K562 (cell line): ENCODE measurements around the gene ITGB5. TPM values are rescaled to one million over a fixed set of nuclear protein-coding genes. Genes with fewer than 3 reads are reported as not detected.

Experiments used
- ATAC-seq: fragments of 200-7000 bp; cut with Tn5 transposase; 3 replicates; pipeline ENCODE4 v1.9.1; 2020; ENCODE audit warnings: moderate library complexity
- BruUV-seq: library from RNA; stranded (reverse); fragments of 400-500 nt; replicated peaks from 2 replicates; lab custom pipeline; 2021; lab: Mats Ljungman, UMichigan
- CTCF ChIA-PET: fragments of 300-600 bp; formaldehyde crosslinking; extraction: SDS; loops from one replicate; lab custom pipeline; 2021; ENCODE audit warnings: low intra/inter-chr PET ratio; lab: Yijun Ruan, JAX
- POLR2A ChIA-PET: fragments of 300-600, 350-650 bp; sonication (Branson Sonifier 250); formaldehyde crosslinking; extraction: SDS; loops from one replicate; lab custom pipeline; 2021; ENCODE audit warnings: antibody characterized with exemption, inconsistent platforms; lab: Yijun Ruan, JAX
- DNase-seq, 4 experiments: peaks; one replicate each; pipeline versions ENCODE4 v3.0.0 to v3.0.0-alpha.2; 2011 to 2018; ENCODE audit warnings: low spot score in 3 of 4, mixed read lengths in 3 of 4; ENCODE audit errors: extremely low read depth in 1 of 4
- FAIRE-seq: peaks from 2 replicates; lab custom pipeline; 2011; peaks lifted over from hg19 to GRCh38; lab: Jason Lieb, UNC
- H2AFZ ChIP-seq: 2 replicates; pipeline ENCODE4 v1.6.0; 2011; ENCODE audit warnings: low read depth, low read length, control low read depth, inconsistent platforms
- H3K27ac ChIP-seq: fragments of 200-600 bp; 3 replicates; pipeline ENCODE4 v1.8.0; 2011; ENCODE audit warnings: low read depth, mild to moderate bottlenecking, control low read depth, inconsistent platforms, low read length, moderate library complexity, mixed read lengths; ENCODE audit errors: extremely low read depth
- H3K27me3 ChIP-seq, 2 experiments: fragments of 300-600 bp in 1 of 2; 2 replicates in 1 of 2; 3 replicates in 1 of 2; pipeline versions ENCODE4 v1.6.0 to v1.8.0; 2011; ENCODE audit warnings: inconsistent platforms in 2 of 2, low read length in 2 of 2, mild to moderate bottlenecking in 1 of 2, mixed read lengths in 1 of 2, moderate library complexity in 1 of 2; ENCODE audit not compliant: control insufficient read depth in 2 of 2, insufficient read depth in 2 of 2
- H3K36me3 ChIP-seq: fragments of 300-600 bp; 3 replicates; pipeline ENCODE4 v1.8.0; 2011; ENCODE audit warnings: mild to moderate bottlenecking, low read length, inconsistent platforms; ENCODE audit not compliant: control insufficient read depth, insufficient read depth
- H3K4me1 ChIP-seq, 2 experiments: fragments of 200-600 bp in 1 of 2; replicated peaks in 1 of 2; 2 replicates in 1 of 2; 3 replicates in 1 of 2; pipeline versions ENCODE4 v1.5.1 to v1.8.0; 2011; ENCODE audit warnings: inconsistent platforms in 2 of 2, low read length in 2 of 2, mild to moderate bottlenecking in 1 of 2, mixed read lengths in 1 of 2, moderate library complexity in 1 of 2; ENCODE audit not compliant: control insufficient read depth in 2 of 2, insufficient read depth in 2 of 2
- H3K4me2 ChIP-seq: 2 replicates; pipeline ENCODE4 v1.6.1; 2011; ENCODE audit warnings: low read length, control low read depth, inconsistent platforms, mixed read lengths; ENCODE audit not compliant: insufficient read depth
- H3K4me3 ChIP-seq: fragments of 200-600 bp; sonication (generic), shearing (Covaris generic); 2 replicates; pipeline ENCODE4 v1.5.1; 2016; ENCODE audit warnings: control low read depth, inconsistent platforms
- H3K79me2 ChIP-seq: fragments of 200-600 bp; 3 replicates; pipeline ENCODE4 v1.8.0; 2011; ENCODE audit warnings: low read length, inconsistent platforms; ENCODE audit not compliant: control insufficient read depth, insufficient read depth
- H3K9ac ChIP-seq, 2 experiments: 2 replicates each; pipeline versions ENCODE4 v1.6.0 to v1.6.1; 2011; ENCODE audit warnings: low read depth in 2 of 2, low read length in 2 of 2, control low read depth in 1 of 2, inconsistent platforms in 1 of 2, mild to moderate bottlenecking in 1 of 2, mixed read lengths in 1 of 2; ENCODE audit not compliant: insufficient read depth in 1 of 2
- H3K9me1 ChIP-seq: one replicate; pipeline ENCODE4 v1.6.0; 2011; ENCODE audit warnings: inconsistent platforms, mild to moderate bottlenecking, low read length, moderate library complexity; ENCODE audit not compliant: control insufficient read depth, insufficient read depth
- H3K9me3 ChIP-seq: replicated peaks from 2 replicates; pipeline ENCODE4 v1.5.1; 2011; ENCODE audit warnings: low read depth, low read length, inconsistent platforms; ENCODE audit not compliant: control insufficient read depth, insufficient read depth
- H4K20me1 ChIP-seq: replicated peaks from 2 replicates; pipeline ENCODE4 v1.6.1; 2011; ENCODE audit warnings: low read length, inconsistent platforms, mixed read lengths; ENCODE audit not compliant: control insufficient read depth, insufficient read depth
- HCFC1 ChIP-seq: IDR thresholded peaks from 2 replicates; pipeline ENCODE4 v1.6.1; 2012; ENCODE audit warnings: low read depth, low read length, improper control_type of control experiment
- KLF10 ChIP-seq: fragments of 250-450 bp; sonication (Bioruptor Pico); IDR thresholded peaks from 2 replicates; pipeline ENCODE4 v1.6.1; 2021; ENCODE audit warnings: matching md5 sums
- PHTF2 ChIP-seq: fragments of 250-450 bp; sonication (Bioruptor Pico); IDR thresholded peaks from 2 replicates; pipeline ENCODE4 v1.5.0; 2021; ENCODE audit warnings: mild to moderate bottlenecking
- SP1 ChIP-seq: sonication (generic); formaldehyde crosslinking; IDR thresholded peaks from 2 replicates; pipeline ENCODE4 v1.8.1; 2022; ENCODE audit warnings: mild to moderate bottlenecking, missing genetic modification reagents
- SRF ChIP-seq, 2 experiments: fragments of 250-450, 450-650 bp in 1 of 2; sonication (Bioruptor Pico) in 1 of 2; sonication (generic) in 1 of 2; formaldehyde crosslinking; IDR thresholded peaks; 2 replicates each; pipeline versions ENCODE4 v1.5.0 to v1.5.1; 2020 to 2022; ENCODE audit warnings: mild to moderate bottlenecking in 1 of 2, missing genetic modification reagents in 1 of 2
- STAT6 ChIP-seq: sonication (generic); formaldehyde crosslinking; IDR thresholded peaks from 2 replicates; pipeline ENCODE4 v1.8.1; 2023; ENCODE audit warnings: mild to moderate bottlenecking, missing genetic modification reagents
- TOE1 ChIP-seq, 2 experiments: fragments of 450-650 bp in 1 of 2; sonication (generic) in 1 of 2; formaldehyde crosslinking in 1 of 2; IDR thresholded peaks; 2 replicates each; pipeline versions ENCODE4 v1.7.1 to v1.8.0; 2016 to 2022; ENCODE audit warnings: borderline replicate concordance in 2 of 2, mild to moderate bottlenecking in 2 of 2, antibody characterized with exemption in 1 of 2, inconsistent platforms in 1 of 2, low read depth in 1 of 2, missing genetic modification reagents in 1 of 2, moderate library complexity in 1 of 2
- YY1 ChIP-seq, 3 experiments: IDR thresholded peaks; 2 replicates each; pipeline ENCODE4 v1.6.1; 2011; ENCODE audit warnings: low read length in 2 of 3, mild to moderate bottlenecking in 2 of 3, moderate library complexity in 2 of 3, borderline replicate concordance in 1 of 3, control low read depth in 1 of 3, low read depth in 1 of 3; ENCODE audit not compliant: insufficient read depth in 3 of 3, insufficient replicate concordance in 2 of 3, control insufficient read depth in 1 of 3, insufficient read length in 1 of 3; ENCODE audit errors: extremely low read depth in 1 of 3
- ZNF174 ChIP-seq: fragments of 250-450 bp; sonication (Bioruptor Pico); IDR thresholded peaks from 2 replicates; pipeline ENCODE4 v1.4.0; 2020; ENCODE audit warnings: mild to moderate bottlenecking
- WGBS: fragments of 100-300 bp; shearing (Covaris generic); methylation state at CpG from one replicate; pipeline ENCODE4 v1.1.6; 2016; ENCODE audit warnings: low coverage, mixed read lengths; ENCODE audit not compliant: insufficient coverage; ENCODE audit errors: missing lambda C conversion rate; 5-methylcytosine and 5-hydroxymethylcytosine counted together
- in situ Hi-C: fragments of 300-500 bp; cut with MboI; formaldehyde crosslinking; loops from 4 replicates; pipeline ENCODE4 v1.15.0; 2018; ENCODE audit warnings: inconsistent platforms, mixed read lengths
- intact Hi-C: fragments of 100-400 bp; cut with micrococcal nuclease; formaldehyde crosslinking; loops from 2 replicates; pipeline ENCODE4 v1.14.2; 2022
- polyA plus RNA-seq, 8 experiments: library from polyadenylated mRNA; depleted of rRNA in 4 of 8; stranded (reverse) in 5 of 8; unstranded in 3 of 8; fragments of >200 nt; fragmentation: Nextera tagmentation in 2 of 8; fragmentation: Illumina TruSeq in 1 of 8; extraction: Ambion mirVana in 2 of 8; extraction: Trizol in 1 of 8; gene quantifications; 2 replicates each; pipeline versions ENCODE4 v1.2.1 to v1.2.3, GENCODE V29; 2011 to 2014; ENCODE audit warnings: inconsistent platforms in 1 of 8, missing spikeins in 1 of 8
- total RNA-seq, 7 experiments: library from RNA; depleted of rRNA in 6 of 7; stranded (reverse); fragments of >200 nt in 6 of 7; fragmentation: Illumina TruSeq in 2 of 7; extraction: Trizol in 2 of 7; gene quantifications; 2 replicates each; pipeline versions ENCODE4 v1.2.1 to v1.2.3, GENCODE V29; 2011 to 2021; ENCODE audit warnings: low replicate concordance in 1 of 7
- TF ChIP-seq, protein P1 (sequence below): fragments of 250-450 bp; sonication (Bioruptor Pico); IDR thresholded peaks from 2 replicates; pipeline ENCODE4 v1.5.0; 2022; ENCODE audit warnings: mild to moderate bottlenecking

ITGB5 gene
- total and polyA plus RNA-seq, 9 of the 15 experiments (the other 6 are each of a cell fraction or from before 2014, with no cell fraction given) = 1.7 to 46.8 (median 9.9) TPM

GRCh38 chr3:124885466-124886167 lies 1.5 kb downstream of the ITGB5 start (continued):
- no peak for TF ChIP-seq STAT6 (CRISPR knock-in tag)

DNA sequence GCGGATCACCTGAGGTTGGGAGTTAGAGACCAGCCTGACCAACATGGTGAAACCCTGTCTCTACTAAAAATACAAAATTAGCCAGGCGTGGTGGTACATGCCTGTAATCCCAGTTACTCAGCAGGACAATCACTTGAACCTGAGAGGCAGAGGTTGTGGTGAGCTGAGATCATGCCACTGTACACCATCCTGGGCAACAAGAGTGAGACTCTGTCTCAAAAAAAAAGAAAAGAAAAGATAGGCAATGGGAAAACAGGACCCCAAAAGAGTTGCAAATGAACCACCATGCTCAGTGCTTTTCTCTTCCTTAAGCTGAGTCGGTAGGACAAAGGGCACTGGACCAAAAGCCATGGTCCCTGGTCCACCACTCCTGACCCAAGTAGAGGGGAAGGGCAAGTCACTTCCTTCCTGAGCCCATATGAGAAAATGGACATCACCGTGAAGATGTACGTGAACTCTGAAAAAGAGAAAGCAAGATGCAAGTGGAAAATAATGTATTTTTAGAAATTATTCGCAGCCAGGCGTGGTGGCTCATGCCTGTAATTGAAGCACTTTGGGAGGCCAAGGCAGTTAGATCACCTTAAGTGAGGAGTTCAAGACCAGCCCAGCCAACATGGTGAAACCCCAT lies 2.6 kb downstream of the ITGB5 start:
- Histone ChIP-seq H3K9me1 (no peaks in the 10 kb centered on the region), H3K9ac (no peak overlapping the region), H3K79me2 (peaks cover 19% of the 10 kb centered on the region; the same call in 2 of the 3 replicates), H3K4me3 (no peak overlapping the region), H3K9me3 (no peaks in the 10 kb centered on the region), H2AFZ (no peak overlapping the region), H3K36me3 (no peaks in the 10 kb centered on the region), H3K27ac (no peak overlapping the region), H3K4me2 (no peak overlapping the region), H4K20me1 (no peaks in the 10 kb centered on the region), H3K27me3 (no peaks in the 10 kb centered on the region; a peak in 1 of 5 replicates), H3K4me1 (peaks cover 18 to 30% of the 10 kb centered on the region in 2 experiments)
- CTCF ChIA-PET = no interaction called here
- in situ Hi-C loops = no loop called here
- intact Hi-C loops = loop anchor here (5.0 to 10.0 kb wide), 2 partner anchors 50 to 112 kb away; no protein-coding TSS in a partner anchor
- 61% methylated on average over 4 of the region's 7 CpGs for WGBS
- ATAC-seq (no peak), DNase-seq (no peak), FAIRE-seq (no peak)
- BruUV-seq = no TSS peak
- POLR2A ChIA-PET = no interaction called here
- TF ChIP-seq SRF (CRISPR knock-in tag; IDR thresholded peaks at IDR 0.05) (no peak), KLF10 (no peak), PHTF2 (CRISPR knock-in tag) (no peak), YY1 (IDR thresholded peaks at IDR 0.05; ENCODE audit: borderline replicate concordance in 1 of 3, control insufficient read depth in 1 of 3, extremely low read depth in 1 of 3, insufficient read depth in 3 of 3, insufficient read length in 1 of 3, insufficient replicate concordance in 2 of 3, low read depth in 1 of 3, low read length in 2 of 3) (no peak), HCFC1 (no peak), SP1 (CRISPR knock-in tag) (no peak), TOE1 (IDR thresholded peaks at IDR 0.05; ENCODE audit: borderline replicate concordance) (no peak), TOE1 (CRISPR knock-in tag; IDR thresholded peaks at IDR 0.05; ENCODE audit: borderline replicate concordance, low read depth) (no peak), ZNF174 (CRISPR knock-in tag) (no peak)
- TF ChIP-seq, protein P1, sequence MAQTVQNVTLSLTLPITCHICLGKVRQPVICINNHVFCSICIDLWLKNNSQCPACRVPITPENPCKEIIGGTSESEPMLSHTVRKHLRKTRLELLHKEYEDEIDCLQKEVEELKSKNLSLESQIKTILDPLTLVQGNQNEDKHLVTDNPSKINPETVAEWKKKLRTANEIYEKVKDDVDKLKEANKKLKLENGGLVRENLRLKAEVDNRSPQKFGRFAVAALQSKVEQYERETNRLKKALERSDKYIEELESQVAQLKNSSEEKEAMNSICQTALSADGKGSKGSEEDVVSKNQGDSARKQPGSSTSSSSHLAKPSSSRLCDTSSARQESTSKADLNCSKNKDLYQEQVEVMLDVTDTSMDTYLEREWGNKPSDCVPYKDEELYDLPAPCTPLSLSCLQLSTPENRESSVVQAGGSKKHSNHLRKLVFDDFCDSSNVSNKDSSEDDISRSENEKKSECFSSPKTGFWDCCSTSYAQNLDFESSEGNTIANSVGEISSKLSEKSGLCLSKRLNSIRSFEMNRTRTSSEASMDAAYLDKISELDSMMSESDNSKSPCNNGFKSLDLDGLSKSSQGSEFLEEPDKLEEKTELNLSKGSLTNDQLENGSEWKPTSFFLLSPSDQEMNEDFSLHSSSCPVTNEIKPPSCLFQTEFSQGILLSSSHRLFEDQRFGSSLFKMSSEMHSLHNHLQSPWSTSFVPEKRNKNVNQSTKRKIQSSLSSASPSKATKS (CRISPR knock-in tag) = no peak
